Measurements from ENCODE around the gene HKDC1.
"Not testable (repeated sequence)": the region's sequence is repeated elsewhere in the genome, so short reads cannot be mapped to it uniquely, and the experiment has no call there.

HKDC1 gene

DNA sequence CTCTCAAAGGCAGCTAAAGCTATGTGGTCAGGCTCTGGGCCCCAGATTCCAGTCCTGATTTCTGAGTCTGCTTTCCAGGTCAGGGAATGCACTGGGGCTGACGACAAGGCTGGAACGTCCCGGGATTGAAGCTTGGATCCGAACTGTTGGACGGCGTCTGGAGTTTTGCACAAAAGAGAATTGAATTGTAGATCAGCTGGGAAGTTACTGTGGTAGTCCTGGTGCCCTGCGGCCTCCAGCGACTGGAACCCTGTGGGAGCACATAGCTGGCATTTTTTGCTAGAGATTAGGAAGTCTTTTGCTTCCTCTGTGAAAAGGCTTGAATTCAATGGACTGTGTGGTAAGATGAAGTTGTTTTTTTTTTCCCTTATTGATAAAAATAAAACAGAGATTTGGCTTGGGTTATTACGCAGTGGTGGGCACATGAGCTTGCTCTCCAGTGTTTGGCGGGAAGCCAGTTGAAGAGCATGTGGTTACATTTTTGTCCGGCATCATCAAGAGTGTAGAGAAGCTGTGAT, 58.4 kb downstream of the HKDC1 start, which contains the start of gene HK1:
HK1 (plus strand) TSS at position 51 of the 518 bp plus-strand sequence.
- no peak for DNase-seq (ENCODE audit: low read depth)

DNA sequence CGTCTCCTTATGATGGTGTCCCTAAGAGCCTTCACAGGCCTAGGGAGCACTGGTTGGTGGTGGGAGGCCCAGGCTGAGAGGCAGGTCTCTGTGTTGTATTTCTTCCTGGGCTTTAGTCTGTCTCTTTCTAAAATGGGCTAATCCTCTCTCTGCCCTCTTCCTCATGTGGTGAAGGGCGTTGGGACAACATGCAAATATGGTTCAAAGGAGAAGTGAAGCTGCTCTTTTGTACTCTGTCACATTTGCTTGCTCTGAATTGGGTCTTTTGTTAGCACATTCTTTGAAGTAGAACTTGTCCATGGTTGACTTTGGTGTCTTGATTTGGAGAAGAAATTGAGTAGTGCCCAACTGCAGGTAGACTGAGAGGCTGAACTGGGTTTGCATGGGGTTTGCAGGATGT, 59.0 kb downstream of the HKDC1 start:
- no peak for DNase-seq (ENCODE audit: low read depth)

DNA sequence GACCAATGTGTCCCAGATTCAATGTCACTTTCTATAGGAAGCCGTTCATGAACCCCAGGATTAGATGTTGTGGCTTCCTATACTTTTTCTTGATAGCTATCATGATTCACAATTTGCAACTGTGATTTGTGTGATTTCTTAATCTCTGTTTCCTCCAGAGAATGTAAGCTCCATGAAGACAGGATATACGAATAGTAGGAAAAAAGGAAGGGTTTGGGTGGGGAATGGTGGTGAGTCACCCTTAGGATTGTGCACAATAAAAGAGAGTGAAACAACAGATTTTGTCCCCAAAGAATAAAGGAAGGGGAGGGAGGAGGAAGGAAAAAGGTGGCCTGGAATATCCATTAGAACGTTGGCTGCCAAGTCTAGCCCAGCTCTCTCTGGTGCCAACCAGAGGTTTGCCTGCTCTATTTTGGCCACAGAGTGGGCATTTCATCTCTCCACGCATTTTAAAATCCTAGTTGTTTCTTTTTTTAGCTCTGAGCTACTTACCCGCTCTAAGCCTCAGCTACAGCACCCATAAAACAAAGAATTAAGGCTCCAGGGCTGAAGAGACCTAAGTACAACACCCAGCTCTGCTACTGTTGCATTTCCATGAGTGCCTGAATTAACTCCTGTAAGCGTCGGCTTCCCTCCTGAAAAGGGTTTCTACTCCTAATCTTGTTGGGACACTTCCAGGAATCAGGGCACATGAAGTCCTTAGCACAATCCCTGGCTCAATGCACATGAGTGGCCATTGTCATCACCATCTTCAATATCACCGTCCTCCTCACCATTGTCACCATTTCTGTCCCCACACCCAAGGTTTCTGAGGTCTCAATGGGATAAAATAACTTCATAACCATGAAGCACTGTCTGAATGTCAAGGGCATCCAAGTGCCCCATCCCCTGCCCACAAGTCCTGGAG, 61.6 kb downstream of the HKDC1 start:
- DNase-seq (ENCODE audit: low read depth), result no peak

DNA sequence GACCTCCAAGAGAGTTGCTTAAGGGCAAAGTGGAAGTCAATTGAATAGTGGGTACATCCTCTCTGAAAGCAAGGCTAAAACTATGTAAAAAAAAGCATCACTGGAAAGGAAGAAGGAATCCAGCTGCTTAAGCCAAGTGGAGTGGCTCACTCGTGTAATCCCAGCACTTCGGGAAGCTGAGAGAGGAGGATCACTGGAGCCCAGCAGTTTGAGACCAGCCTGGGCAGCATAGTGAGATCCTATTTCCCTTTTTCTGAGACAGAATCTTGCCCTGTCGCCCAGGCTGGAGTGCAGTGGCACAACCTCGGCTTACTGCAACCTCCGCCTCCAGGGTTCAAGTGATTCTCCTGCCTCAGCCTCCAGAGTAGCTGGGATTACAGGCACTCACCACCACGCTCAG, 64.3 kb downstream of the HKDC1 start:
- DNase-seq (ENCODE audit: low read depth), result not testable (repeated sequence)

DNA sequence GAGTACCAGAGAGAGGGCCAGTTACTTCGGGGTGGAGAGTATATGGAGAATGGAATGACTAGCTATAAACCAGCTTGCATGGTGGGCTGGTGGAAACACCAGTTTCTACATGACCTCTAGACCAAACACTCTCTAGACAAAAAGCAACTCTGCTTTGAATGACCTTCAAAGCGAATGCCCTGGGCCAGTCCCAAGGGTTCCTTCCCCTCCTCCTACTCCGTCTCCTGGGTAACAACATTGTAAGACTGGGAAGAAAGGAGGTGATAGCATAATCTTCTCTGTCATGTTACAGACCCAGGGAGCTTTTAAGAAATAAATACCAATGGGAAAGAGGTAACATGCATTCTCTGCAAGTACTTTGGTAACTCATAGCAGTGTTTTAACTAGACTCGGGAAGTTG, 65.6 kb downstream of the HKDC1 start:
- DNase-seq (ENCODE audit: low read depth), result no peak

DNA sequence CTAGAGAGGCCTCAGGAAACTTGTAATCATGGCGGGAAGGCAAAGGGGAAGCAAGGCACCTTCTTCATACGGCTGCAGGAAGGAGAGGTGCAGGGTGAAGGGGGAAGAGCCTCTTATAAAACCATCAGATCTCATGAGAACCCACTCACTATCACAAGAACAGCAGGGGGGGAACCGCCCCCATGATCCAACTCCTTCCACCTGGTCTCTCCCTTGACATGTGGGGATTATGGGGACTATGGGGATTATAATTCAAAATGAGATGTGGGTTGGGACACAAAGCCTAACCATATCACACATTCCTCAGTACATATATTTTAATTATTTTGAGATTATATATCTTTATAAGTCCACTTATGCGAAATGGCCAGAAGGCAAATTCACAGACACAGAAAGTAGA, 67.0 kb downstream of the HKDC1 start:
- no peak for DNase-seq (ENCODE audit: low read depth)

DNA sequence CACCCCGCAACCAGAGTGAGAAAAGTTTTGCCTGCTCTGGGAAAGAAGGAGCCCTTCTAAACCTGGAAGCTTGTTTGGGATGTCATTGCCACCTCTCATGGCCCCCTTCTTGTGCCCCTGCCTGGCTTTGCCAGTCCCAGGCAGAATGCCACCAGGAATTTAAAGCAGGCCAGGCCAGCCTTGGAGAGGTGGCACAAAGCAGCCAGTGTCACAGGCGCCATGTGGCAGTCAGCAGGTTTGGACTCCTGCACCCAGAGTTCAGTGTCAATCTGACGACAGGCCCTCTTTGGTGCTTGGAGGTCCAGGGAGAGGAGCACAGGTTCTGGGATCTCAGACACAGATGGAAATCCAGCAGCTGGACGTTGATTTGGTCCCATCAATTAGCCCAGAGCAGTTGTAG, 70.9 kb downstream of the HKDC1 start:
- no peak for DNase-seq (ENCODE audit: low read depth)

DNA sequence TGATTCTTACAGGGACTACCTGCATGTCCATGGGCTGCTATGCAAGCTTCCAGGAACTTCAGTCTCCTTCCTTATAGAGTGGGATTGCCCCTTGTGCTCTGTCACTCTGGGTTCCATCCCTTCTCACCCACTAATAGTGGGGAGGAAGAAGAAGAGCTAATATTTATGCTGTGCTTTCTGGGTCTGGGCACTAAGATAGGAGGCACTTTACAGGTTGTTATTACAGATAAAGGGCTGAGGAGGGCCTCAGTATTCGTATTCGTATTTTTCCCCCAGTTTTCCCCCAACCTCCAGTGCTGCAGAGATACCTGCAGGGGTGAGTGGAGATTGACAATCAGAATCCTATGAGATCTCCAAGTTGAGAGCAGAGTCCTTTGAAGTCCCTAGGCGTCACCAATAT, 72.3 kb downstream of the HKDC1 start:
- no peak for DNase-seq (ENCODE audit: low read depth)

DNA sequence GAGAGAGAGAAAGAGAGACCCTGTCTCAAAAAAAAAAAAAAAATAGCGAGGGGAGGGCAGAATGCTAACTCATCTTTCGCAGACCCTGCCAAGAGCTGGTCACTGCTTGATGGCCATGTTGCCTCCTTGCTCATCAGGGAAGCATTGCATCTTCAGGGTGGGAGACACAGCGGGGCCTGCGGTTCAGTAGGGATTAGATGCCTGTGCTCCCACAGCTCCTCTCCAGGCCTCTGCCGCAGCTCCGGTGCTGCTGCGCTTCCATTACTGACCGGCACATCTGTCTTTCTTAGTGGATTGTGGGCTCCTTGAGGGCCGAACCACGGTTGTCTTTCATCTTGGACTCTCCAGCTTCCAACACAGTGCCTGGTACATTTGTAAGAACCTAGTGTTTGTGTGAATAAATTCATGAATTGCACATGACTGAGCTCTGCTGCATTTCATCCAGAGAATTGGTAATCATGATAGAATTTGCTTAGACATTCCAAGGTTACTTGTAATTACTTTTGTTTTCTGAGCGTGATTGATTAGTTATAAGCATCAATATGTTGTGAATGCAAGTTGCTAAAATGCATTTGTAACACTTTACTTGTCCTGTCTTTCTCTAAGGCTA, 75.0 kb downstream of the HKDC1 start:
- DNase-seq (ENCODE audit: low read depth), result no peak

DNA sequence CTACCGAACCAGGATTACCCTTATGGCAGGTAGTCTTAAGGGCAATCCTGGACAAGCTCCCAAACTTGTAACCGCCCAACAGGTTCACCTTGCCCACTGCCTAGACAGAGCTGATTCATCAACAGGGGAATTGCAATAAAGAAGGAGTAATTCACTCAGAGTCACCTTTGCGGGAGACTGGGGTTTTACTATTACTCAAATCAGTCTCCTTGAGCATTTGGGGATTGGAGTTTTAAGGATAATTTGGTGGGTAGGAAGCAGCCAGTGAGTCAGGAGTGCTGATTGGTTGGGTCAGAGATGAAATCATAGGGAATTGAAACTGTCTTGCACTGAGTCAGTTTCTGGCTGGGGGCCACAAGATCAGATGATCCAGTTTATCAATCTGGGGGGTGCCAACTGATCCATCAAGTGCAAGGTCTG, 83.5 kb downstream of the HKDC1 start:
- no peak for DNase-seq (ENCODE audit: low read depth)

DNA sequence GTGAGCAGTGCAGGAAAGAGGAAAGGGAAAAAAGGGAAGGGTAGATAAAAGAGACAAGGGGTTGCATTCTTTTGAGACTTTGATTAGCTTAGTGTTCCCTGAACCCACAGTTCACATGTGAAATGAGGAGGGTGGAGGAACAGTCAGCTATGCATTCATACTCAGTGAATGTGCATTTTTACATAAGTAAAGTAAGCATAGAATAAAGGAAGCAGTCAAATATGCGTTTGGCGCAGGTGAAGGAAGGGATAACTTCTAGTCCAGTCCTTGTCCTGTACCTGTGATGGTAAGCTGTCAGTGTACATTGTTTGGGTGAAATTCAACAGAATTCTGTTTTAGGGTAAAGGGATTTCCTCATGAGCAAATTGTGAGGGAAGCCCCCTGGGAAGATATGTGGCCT, 86.3 kb downstream of the HKDC1 start:
- DNase-seq (ENCODE audit: low read depth), result no peak

DNA sequence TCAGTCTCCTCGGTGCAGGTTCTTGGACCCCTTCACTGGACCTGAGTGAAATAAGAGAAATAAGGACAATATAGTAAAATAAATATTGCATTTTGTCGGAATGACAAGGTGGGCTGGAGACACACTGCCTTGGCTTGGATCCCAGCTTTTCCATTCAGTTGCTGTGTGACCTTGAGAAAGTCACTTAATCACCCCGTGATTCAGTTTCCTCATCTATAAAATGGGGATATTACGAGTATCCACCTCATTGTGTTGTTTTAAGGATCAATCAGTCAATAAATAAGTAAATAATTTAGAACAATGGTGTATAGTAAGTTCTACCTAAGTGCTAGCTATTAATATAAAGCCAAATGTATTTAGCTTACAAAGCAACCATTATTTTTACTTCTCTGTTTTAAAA, 87.3 kb downstream of the HKDC1 start:
- no peak for DNase-seq (ENCODE audit: low read depth)

DNA sequence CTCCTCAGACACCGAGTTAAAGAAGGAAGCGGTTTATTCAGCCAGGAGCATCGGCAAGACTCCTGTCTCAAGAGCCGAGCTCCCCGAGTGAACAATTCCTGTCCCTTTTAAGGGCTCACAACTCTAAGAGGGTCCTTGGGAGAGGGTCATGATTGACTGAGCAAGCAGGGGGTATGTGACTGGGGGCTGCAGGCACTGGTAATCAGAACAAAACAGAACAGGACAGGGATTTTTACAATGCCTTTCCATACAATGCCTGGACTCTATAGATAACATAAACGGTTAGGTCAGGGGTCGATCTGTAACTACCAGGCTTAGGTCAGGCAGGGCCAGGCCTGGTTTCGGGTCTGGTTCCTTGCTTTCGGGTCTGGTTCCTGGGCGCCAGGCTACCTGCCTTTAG, 88.2 kb downstream of the HKDC1 start:
- DNase-seq (ENCODE audit: low read depth), result not testable (repeated sequence)

DNA sequence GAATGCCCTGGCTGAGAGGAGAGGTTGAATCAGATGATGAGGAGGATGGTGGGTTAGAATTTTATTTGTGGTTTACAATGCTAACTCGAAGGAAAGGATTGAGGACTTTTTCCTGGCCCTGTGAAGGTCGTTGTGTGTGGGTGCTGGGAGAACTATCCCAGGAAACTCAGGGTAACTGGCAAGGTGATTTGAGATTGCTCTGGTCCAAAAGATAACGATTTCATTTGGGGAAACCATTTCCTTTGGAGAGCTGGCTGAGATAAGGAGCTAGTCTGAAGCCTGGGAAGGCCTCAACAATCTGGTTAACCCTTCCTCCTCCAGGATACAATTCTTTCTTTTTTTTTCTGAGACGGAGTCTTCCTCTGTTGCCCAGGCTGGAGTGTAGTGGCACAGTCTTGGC, 91.2 kb downstream of the HKDC1 start:
- DNase-seq (ENCODE audit: low read depth), result no peak

DNA sequence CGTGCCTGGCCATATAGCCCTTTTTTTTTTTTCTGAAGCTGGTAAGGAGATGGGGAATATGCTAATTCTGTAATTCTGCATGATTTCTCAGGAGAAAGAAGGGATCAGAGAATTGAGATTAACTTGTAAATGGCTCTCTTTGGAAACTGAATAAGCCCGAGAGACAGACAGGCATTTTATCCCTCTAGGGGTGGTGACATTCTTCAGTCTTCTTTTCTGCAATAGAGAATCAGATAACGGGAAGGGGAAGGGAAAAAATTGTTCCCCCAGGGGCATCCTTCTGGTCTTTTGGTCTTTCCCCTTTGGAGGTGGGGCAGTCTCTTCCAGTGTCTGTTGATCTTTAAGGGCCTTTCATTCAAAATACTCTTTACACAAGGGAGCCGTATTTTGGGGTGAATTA, 92.4 kb downstream of the HKDC1 start:
- DNase-seq (ENCODE audit: low read depth), result no peak

DNA sequence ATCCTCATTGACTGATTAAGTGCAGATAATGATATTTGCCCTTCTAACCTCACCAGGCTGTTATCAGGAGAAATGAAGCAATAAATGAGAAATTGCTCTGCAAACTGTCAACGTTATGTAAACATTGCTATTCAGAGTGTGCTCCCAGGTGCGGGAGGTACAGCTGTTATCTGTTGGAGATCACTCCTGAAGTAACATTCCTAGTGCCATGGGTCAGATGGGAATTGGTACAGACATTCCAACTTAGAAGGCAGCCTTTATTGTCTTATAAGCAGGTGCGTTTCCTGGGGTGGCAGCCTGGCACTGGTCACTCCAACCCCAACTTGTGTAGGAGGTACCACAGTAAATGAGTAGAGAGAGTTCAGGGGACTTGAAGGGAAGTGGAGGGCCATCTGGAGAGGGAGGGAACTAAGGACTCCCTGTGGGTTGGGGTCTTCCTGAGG, 95.0 kb downstream of the HKDC1 start:
- no peak for DNase-seq (ENCODE audit: low read depth)

DNA sequence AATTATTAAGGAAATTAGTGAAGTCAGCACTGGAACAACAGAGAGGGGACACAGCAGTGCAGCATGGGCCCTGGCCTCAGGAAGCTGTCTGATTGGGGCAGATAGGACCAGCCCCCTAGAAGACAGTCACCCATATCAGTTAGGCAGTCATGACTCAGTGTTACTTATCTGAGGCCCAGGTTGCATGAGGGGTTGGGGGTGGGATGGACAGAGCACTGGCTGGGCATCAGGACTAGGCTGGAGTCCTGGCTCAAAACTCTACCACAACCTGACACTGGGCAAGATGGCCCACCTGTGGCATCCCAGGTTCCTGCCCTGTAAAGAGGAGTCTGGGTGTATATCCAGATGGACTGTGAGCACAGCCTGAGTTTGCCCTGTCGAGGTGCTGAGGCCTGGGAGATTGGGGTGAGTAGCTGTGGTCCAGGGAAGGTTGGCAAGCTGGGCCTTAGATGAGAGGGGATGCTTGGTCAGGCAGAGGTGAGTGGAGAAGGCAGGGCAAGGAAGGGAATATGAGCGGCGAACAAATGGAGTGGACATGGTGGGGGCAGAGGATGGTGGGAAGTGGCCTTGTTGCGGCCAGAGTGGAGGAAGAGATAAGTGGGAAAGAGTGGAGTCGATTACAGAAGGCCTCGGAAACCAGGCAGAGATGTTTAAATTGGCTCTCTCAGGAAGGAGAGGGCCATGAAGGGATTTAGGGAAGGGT, 95.6 kb downstream of the HKDC1 start:
- no peak for DNase-seq (ENCODE audit: low read depth)

DNA sequence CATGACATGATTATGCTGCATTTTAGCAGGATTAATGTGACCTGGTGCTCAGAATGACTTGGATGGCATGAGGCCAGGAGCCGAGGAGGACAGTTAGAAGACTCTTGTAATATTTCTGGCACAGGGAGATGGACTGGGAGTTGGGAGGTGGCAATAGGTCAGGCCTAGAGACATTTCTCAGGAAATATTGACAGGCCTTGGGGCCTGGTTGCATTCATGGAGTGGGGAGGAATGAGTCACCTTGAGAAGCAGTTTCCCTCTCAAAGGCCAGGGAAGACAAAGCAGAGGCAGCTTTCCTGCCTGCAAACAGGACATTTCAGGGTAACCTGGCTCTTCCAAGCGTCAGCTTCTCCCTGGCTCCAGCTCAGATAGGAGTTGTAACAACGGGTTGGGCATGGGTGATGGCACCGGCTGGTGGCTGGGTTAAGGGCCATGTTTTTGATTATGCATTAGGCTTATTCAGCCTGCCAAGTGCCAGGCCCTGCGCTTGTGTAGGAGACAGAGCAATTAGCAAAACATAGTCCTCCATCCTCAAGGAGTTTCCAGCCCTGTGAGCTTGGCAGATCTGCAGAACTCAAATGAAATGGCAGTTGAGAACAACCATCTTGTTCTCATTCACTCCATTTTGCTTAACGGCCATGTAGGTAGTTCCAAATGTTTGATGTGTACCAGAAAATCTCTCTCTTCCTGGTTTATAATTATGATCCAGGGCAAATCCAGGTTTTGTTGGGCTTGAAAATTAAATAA, 96.4 kb downstream of the HKDC1 start:
- DNase-seq (ENCODE audit: low read depth), result no peak

Data from HS-27A (cell line).